HG03045 (cell line): ENCODE data around the gene ZNF862.

Source experiments
- ATAC-seq: cut with Tn5 transposase; IDR thresholded peaks from one replicate; pipeline ENCODE4 v1.9.1; 2021; ENCODE audit warnings: mild to moderate bottlenecking, moderate library complexity; ENCODE audit not compliant: unreplicated experiment

The ZNF862 gene

DNA sequence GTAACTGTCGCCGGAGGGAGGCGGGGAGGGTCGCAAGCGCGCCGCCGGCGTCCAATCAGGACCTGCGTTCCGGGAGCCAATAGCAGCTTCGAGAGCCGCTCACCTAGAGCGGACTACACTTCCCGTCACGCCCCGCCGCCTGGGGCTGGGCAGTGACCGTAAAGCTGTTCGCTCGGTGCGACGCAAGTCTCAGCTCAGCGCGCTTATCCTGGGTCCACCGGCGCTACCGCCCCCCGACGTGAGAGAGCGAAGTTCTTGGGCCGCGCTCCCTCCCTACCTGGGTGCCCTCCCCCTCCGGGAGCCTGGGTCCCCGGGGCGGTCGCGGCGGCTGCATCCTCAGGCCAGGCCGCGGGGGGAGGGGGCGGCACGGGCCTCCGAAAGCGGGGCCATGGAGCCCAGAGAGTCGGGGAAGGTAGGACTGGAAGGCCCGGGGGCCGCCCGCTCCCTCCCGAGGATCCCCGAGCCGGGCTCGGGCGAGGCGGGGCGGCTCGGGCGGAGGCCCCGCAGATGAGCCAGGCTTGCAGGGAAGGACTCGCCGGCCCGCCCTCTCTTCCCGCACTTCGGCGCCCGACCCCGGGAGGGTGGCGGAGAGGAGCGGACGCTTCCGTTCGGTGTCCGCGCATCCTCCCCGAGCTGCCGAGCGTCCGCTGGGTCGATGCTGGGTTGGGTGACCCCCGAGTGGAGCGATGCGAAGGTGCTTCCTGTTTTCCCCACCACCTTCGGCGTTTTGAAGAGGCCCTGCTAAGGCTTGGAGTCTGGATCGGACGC, at the start of gene ZNF862:
Gene ZNF862 (plus strand): TSS at position 152 of the 768 bp plus-strand sequence. CDS start 237 bp downstream, at position 389.
- peak; percentile 99 for ATAC-seq

DNA sequence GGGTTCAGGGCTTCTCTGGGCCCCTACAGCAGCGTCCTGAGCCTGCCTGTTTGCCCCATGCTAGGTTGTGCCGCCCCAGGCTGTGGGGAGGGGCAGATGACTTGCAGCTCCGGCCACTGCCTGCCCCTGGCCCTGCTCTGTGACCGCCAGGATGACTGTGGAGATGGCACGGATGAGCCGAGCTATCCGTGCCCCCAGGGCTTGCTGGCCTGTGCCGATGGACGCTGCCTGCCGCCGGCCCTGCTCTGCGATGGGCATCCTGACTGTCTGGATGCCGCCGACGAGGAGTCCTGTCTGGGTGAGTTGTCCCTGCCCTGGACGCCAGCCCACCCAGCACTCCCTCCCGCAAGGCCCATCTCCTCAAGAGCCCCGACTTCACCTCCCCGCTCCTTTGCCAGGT, 49.1 kb upstream of the ZNF862 start:
- no peak for ATAC-seq

DNA sequence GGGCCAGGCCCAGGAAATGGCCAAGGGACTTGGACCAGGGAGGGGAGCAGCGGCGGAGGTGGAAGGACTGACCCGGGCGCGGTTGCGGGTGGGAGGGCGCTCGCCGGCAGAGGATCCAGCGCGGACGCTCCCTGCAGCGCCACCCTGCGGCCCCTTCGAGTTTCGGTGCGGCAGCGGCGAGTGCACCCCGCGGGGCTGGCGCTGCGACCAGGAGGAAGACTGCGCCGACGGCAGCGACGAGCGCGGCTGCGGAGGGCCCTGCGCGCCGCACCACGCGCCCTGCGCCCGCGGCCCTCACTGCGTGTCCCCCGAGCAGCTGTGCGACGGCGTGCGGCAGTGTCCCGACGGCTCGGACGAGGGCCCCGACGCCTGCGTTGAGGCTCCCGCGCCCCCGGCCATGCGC, 48.0 kb upstream of the ZNF862 start:
- no peak for ATAC-seq

DNA sequence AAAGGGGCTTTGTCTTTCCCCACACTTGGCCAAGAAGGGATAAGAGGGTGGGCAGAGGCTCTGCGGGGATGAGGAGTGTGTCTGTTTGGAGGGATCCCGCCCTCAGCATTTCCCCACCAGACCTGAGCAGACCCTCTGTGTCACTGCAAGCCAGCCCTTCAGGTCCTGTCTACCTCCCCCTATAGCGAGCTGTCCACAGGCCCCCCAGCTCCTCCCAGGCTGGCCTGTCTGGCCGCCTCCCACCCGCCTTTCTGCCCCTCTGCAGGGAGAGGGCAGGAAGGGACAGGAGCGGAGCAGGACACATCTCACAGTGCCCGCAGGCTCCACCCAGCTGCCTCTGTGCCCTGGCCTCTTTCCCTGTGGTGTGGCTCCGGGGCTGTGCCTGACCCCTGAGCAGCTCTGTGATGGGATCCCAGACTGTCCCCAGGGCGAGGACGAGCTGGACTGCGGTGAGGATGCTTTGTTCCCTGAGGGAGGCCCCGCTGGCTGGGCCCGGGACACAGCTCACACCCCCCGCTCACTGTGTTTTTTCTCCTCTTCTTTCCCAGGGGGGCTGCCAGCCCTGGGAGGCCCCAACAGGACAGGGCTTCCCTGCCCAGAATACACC, 47.3 kb upstream of the ZNF862 start:
- ATAC-seq = no peak

DNA sequence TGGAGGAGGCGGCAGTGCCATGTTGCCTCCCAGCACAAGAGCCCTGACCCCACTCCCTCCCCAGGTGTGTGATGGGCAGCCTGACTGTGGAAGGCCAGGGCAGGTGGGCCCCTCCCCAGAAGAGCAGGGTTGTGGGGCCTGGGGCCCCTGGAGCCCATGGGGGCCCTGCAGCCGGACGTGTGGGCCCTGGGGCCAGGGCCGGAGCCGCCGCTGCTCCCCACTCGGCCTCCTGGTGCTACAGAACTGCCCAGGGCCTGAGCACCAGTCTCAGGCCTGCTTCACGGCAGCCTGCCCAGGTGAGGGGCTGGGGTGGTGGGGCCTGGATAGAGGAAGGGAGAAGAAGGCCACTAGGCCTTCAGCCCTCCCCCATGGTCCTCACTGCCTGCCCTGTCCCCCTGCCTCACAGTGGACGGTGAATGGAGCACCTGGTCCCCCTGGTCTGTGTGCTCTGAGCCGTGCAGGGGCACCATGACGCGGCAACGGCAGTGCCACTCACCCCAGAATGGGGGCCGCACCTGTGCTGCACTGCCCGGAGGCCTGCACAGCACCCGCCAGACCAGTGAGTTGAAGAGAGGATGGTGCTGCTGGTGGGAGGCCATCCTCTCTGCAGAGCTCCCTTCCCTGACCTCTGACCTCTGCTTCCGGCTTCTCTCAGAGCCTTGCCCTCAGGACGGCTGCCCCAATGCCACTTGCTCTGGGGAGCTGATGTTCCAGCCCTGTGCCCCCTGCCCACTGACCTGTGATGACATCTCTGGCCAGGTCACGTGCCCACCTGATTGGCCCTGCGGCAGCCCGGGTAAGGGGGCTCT, 46.6 kb upstream of the ZNF862 start:
- no peak for ATAC-seq

DNA sequence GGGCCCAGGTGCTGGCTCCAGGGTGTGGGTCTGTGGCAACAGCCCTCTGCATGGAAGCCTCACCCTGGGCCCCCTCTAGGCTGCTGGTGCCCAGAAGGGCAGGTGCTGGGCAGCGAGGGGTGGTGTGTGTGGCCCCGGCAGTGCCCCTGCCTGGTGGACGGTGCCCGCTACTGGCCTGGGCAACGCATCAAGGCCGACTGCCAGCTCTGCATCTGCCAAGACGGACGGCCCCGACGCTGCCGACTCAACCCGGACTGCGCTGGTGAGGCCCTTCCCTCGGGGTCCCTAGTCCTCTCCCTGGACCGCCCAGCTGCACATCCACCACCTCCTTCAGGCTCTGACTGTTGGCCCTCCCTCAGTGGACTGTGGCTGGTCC, 46.0 kb upstream of the ZNF862 start:
- ATAC-seq = no peak

DNA sequence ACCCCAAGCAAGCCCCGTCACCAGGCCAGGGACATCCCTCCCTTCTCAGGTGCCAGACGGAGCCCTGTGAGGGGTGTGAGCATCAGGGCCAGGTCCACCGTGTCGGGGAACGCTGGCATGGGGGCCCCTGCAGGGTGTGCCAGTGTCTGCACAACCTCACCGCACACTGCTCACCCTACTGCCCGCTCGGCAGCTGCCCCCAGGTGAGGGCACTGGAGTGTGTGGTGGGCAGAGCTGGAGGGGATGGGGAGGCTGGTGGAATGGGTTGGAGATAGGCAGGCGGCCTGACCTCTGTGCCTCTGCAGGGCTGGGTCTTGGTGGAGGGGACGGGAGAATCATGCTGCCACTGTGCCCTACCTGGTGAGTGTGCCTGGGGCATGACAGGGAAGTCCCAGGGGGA, 44.9 kb upstream of the ZNF862 start:
- no peak for ATAC-seq

DNA sequence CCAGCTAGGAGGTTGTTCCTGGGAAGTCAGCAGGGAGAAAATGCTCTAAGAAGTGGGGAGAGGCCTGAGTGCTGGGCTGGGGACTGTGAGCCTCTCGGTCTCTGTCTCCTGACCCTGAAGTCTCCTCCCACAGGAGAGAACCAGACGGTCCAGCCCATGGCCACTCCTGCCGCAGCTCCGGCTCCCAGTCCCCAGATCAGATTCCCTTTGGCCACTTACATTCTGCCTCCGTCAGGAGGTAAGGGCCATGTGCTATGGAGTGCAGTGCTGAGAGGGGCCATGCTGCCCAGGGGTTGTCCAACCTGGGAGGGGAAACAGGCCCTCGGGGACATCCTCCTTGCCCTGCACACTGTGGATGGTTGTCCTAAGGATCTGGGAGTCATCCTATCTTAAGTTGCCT, 43.5 kb upstream of the ZNF862 start:
- no peak for ATAC-seq

DNA sequence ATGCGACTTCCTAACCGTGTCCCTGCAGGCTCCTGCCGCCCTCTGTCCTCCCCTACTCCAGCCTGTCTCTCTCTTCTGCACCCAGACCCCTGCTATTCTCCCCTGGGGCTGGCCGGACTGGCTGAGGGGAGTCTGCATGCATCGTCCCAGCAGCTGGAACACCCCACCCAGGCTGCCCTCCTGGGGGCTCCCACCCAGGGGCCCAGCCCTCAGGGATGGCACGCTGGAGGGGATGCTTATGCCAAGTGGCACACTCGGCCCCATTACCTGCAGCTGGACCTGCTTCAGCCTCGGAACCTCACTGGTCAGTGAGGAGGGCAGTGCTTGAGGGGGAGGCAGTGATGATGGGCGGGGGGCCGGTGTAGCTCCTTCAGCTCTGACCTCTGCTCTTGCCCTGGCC, 43.0 kb upstream of the ZNF862 start:
- no peak for ATAC-seq

DNA sequence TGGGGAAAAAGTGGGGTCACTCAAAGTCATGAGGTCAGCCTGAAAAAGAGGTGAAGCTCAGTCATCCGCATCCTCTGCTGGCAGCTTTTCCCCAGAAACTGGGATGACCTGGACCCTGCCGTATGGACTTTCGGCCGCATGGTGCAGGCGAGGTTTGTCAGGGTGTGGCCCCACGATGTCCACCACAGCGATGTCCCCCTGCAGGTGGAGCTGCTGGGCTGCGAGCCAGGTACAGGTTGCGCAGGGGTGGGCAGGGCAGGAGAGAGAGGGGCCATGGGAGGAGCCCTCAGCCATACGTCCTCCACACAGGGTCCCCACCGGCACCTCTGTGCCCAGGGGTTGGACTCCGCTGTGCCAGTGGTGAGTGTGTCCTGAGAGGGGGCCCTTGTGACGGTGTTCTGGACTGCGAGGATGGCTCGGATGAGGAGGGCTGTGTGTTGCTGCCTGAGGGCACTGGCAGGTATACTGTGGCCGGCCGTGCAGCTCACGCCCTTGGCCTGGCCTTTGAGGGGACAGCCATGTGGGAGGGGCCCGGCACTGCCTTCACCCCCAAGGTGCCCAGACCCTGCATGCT, 41.8 kb upstream of the ZNF862 start:
- no peak for ATAC-seq

DNA sequence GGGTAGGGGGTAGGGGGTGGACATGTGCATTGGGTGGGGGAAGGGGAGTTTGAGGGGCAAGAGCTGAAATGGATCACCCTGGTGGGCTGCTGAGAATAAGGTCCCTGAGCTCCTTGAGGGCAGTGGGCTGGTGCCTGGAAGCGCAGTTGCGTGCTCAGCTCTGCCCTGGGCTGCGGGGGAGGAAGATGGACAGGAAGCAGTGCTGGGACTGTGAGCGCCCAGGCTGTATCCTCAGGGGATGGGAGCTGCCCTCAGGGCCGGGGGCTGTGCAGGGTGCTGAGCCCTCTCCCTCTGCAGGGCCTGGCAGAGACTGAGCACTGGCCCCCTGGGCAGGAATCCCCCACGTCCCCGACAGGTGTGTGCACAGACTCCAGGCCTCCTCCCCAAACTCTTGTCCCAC, 40.4 kb upstream of the ZNF862 start:
- no peak for ATAC-seq

DNA sequence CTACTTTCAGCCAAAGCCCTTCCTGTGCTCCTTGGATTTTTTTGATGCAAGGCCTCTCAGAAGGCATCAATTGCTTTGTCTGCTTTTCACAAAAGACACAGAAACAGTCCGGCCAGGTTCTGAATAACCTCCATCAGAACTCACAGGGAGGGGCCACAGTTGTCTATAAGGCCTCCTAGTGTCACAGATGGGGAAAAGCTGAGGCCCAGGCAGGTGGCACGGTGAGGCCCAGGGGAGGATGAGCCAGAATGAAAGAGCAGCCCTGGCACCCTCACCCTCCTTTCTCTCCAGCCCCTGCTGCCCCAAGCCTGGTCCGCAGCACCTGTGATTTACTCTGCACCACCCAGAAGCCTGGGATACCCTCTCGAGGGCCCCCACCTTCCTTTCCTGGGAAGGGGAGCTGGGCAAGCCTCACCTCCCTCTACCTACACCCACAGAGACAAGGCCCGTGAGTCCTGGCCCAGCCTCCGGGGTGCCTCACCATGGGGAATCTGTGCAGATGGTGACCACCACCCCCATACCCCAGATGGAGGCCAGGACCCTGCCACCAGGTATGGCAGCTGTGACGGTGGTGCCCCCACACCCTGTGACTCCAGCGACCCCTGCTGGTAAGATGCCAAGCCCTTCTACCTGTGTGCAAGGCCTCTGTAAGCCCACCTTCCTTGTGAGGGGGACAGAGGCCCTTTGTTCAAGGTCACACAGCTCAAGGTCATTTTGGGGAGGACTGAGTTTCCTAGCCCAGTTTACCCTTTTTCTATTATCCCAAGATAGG, 38.6 kb upstream of the ZNF862 start:
- ATAC-seq = no peak

DNA sequence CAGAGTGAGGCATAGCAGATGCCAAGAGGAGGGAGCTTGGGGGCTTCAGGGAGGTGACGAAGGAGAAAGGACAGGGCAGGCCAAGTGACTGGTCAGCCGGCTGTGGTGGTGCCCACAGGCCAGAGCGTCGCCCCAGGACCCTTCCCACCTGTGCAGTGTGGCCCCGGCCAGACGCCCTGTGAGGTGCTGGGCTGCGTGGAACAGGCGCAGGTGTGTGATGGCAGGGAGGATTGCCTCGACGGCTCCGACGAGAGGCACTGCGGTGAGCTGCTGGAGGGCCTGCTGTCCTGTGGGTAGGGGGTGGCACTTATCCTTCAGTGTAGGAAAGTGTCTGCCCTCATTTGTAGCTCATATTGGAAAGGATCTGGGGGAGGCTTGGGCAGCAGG, 38.0 kb upstream of the ZNF862 start:
- no peak for ATAC-seq

DNA sequence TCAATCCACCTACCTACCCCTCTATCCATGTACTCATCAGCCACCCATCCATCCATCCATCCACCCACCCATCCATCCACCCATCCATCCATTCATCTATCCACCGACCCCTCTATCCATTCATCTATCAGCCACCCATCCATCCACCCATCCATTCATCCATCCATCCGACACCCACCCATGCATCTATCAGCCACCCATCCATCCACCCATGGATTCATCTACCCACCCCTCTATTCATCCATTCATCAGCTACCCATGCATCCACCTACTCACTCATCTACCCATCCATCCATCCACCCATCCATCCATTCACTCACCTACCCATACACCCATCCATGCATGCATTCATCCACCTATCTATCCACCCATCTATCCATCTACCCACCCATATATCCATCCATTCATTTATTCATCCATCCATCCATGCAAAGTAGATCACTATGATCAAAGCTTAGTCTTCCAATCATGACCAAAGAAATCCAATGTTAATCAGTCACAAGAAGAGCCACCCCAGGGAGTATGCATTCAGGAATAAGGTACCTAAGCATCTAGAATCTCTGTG, 37.1 kb upstream of the ZNF862 start:
- ATAC-seq = no peak

DNA sequence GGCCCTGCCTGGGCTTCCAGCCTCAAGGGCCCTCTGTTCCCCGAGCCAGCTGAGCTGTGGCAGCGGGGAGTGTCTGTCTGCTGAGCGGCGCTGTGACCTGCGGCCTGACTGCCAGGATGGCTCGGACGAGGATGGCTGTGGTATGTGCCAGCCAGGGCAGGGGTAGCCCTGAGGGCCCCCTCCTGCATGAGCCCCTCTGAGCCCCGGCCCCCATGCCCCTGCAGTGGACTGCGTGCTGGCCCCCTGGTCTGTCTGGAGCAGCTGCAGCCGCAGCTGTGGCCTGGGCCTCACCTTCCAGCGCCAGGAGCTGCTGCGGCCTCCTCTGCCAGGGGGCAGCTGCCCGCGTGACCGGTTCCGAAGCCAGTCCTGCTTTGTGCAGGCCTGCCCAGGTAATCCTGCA, 36.4 kb upstream of the ZNF862 start:
- no peak for ATAC-seq

DNA sequence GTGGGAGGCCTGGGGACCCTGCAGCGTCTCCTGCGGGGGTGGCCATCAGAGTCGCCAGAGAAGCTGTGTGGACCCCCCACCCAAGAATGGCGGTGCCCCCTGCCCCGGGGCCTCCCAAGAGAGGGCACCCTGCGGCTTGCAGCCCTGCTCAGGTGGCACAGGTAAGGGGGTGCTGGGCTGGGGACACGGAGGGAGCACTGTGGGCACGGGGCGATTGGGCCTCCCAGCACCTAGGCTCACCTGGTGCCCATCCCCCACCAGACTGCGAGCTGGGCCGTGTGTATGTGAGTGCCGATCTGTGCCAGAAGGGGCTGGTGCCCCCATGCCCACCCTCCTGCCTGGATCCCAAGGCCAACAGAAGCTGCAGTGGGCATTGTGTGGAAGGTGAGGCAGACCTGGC, 35.2 kb upstream of the ZNF862 start:
- no peak for ATAC-seq

DNA sequence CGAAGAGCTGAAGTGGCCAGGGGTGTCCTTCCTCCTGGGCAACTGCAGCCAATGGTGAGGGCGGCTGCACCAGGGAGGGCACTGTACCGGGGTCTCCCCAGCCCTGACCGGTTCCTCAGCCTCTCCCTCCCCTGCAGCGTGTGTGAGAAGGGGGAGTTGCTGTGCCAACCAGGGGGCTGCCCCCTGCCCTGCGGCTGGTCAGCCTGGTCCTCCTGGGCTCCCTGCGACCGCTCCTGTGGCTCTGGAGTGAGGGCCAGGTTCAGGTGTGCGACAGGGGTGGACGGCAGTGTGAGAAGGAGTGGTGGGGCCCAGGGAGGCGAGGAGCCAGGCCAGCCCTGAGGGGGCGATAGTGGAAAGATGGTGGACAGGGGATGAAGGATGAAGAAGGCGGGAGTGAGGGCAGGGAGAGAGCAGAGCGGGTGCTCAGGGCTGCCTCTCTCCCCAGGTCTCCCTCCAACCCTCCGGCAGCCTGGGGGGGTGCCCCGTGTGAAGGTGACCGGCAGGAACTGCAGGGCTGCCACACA, 34.6 kb upstream of the ZNF862 start:
- ATAC-seq = no peak

DNA sequence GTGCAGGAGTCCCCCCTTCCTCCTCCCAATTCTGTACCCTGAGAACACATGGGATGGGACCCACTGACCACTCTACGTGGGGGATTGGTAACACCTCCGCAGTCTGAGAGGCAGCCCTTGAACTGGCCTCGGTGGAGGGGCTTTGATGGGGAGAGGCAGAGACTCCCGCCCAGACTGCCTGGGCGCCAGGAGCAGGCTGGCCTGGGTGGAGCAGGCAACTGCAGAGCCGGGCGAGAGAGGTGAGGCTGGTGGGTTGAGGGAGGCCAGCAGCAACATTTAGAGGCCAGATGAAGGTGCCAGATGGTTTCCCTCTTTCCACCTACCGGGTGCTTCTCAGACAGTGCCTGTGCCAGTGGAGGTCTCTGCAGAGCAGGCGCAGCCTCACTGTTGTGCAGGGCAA, 34.1 kb upstream of the ZNF862 start:
- ATAC-seq = no peak

DNA sequence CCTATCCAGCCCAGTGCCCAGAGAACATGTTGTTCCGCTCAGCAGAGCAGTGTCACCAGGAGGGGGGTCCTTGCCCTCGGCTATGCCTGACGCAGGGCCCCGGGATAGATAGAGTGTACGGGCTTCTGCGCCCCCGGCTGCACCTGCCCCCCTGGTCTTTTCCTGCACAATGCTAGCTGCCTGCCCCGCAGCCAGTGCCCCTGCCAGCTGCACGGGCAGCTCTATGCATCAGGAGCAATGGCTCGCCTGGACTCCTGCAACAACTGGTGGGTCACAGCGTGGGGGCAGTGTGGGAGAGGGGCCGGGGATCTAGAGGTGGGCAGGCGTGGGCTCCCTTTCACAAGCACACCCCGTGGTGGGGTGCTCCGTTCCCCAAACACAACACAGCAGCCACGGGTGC, 31.4 kb upstream of the ZNF862 start:
- no peak for ATAC-seq

DNA sequence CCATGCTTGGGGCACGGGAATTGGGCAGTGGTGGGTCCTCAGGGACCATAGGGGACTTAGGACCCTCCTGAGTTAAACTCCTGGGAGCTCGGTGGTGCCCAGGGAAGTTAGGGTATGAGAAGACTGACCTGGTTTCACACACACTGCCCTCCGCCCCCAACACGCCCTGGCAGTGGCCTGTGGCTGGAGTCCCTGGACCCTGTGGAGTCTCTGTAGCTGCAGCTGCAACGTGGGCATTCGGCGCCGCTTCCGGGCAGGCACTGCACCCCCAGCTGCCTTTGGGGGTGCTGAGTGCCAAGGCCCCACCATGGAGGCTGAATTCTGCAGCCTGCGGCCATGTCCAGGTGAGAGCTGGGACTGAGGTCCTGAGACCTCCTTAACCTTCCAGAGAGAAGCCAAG, 29.9 kb upstream of the ZNF862 start:
- ATAC-seq = no peak
